ENCODE measurements around the gene MNDA.
"Not testable (repeated sequence)": the region's sequence is repeated elsewhere in the genome, so short reads cannot be mapped to it uniquely, and the experiment has no call there.

MNDA gene

DNA sequence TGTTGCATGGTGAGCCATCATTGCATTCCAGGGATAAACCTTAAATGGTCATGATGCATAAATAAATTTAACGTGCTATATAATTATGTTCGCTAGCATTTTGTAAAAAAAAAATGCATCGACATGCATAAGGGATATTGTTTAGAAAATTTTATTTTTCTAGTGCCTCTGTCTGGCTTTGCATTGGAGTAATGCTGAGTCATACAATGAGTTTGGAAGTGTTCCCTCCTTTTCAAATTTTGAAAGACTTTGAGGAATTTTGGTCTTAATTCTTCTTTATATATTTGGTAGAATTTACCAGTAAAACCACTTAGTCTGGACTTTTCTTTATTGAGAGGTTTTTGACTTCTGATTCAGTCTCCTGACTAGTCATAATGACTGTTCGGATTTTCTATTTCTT, 4.9 kb downstream of the MNDA start:
- no peak overlapping the region for H3K4me3 ChIP-seq (ENCODE audit: low read depth, low read length)

DNA sequence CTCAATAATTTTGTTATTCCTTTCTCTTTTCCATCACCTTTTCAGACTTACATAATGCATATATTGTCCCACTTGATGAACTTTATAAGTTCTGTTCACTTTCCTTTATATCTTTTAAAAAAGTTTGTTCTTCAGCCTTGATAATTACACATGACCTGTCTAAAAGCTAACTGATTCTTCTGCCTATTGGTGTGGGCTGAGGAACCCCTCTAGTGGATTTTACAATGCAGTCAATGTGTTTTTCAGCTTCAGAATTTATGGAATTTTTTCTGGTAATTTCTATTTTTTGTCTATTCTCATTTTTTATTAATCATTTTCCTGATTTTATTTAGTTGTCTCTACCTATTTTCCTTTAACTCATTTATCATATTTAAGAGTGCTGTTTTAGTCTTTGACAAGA, 7.5 kb downstream of the MNDA start:
- no peak overlapping the region for H3K4me3 ChIP-seq (ENCODE audit: low read depth, low read length)

DNA sequence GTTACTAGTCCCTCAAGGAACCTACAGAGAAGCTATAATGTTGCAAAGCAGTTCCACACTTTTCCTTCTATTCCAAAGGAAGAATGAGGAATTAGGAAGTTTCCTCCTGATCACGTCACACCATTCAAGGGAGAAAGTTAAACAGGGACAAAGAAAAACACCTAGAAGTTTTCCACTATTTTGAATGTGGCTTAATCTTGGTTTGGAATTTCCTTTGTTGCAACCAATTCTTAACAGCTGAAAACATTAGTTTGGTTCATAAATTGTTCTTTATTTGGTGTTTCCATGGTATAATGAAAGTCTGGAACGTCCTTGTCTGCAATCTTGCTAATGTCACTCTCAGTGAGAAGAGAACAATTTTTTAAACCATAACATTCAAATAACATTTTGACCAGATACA, 8.4 kb downstream of the MNDA start:
- no peak overlapping the region for H3K4me3 ChIP-seq (ENCODE audit: low read depth, low read length)

DNA sequence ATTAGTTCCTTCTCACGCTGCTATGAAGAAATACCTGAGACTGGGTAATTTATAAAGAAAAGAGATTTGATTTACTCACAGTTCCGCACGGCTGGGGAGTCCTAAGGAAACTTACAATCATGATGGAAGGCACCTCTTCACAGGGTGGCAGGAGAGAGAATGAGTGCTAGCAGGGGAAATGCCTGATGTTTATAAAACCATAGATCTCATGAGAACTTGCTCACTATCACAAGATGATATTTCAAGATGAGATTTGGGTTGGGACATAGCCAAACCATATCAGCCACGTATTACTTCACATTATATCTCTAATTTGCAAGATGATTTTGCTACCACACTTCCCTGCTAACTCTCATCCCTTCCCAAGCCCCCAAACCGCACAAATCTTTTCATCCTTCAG, 9.1 kb downstream of the MNDA start:
- no peak overlapping the region for H3K4me3 ChIP-seq (ENCODE audit: low read depth, low read length)

DNA sequence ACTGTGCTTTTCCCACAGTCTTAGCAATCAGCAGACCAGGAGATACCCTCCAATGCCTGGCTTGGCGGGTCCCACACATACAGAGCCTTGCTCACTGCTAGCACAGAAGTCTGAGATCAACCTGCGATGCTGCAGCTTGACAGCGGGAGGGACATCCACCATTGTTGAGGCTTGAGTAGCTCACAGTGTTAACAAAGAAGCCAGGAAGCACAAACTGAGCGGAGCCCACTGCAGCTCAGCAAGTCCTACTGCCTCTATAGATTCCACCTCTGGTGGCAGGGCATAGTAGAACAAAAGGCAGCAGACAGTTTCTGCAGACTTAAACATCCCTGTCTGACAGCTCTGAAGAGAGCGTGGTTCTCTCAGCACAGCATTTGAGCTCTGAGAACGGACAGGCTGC, 33.4 kb downstream of the MNDA start:
- no peak overlapping the region for H3K4me3 ChIP-seq (ENCODE audit: low read depth, low read length)

DNA sequence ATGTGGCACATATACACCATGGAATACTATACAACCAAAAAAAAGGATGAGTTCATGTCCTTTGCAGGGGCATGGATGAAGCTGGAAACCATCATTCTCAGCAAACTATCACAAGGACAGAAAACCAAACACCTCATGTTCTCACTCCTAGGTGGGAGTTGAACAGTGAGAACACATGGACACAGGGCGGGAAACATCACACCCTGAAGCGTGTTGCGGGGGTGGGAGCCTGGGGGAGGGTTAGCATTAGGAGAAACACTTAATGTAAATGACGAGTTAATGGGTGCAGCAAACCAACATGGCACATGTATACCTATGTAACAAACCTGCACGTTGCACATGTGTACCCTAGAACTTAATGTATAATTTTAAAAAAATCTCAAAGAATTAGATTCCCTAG, 39.3 kb downstream of the MNDA start:
- not testable (repeated sequence) for H3K4me3 ChIP-seq (ENCODE audit: low read depth, low read length)

DNA sequence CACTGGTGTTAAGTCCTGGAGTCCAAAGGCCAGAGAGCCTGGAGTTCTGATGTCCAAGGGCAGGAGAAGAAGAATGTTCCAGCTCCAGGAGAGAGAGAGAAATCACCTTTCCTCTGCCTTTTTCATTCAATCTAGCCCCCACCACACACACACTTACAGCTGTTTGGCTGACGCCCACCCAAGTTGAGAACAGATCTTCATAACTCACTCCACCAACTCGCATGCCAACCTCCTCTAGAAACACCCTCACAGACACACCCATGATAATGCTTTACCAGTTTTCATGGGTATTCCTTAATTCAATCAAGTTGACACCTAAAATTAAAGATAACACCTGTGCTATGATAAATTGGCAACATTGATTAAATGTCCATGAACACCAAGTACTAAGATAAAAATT, 42.0 kb downstream of the MNDA start:
- H3K4me3 ChIP-seq (ENCODE audit: low read depth, low read length) = no peak overlapping the region

DNA sequence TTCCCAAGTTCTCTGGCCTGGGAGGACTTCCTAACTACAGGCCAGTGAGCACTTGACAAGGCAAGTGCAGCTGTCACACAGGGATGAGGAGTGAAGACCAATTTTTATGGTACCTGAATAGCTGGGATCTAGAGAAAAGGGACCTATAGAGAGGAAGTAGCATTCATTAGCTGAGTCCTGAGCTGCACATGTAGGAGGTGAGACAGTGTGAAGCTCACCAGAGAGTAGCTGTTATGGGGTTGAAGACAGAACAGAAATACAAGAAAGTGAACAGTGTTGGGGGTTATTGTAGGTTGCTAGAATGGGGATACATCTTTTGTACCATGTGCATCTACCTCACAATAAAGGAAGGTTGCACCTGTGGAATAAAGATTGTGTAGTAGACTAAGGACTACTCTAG, 62.5 kb downstream of the MNDA start:
- no peak overlapping the region for H3K4me3 ChIP-seq (ENCODE audit: low read depth, low read length)

DNA sequence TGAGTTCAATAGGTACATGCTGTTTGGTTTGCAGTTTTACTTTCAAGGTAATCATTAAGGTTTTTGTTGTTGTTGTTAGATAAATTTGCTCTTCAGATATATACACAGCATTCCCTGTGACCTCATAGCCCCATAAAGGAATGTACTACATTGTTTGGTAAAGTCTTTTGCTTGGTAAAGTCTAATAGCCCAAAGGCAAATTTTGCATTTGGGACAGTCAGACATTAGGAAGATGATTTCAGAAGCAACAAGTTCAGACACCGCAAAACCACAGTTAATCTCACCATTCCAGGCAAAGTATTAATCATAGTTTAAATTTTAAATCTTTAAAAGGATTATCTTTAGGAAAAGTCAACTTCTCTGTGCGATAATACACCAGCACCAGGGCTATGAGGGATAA, 67.6 kb downstream of the MNDA start:
- no peak overlapping the region for H3K4me3 ChIP-seq (ENCODE audit: low read depth, low read length)
